Stimulated activated CD8-positive, alpha-beta memory T cell treated with anti-CD3 and anti-CD28 coated beads, Interleukin-7, amount 100 ng/mL, for 4 hours (primary cell): ENCODE results near the gene DROSHA.
"Not testable (repeated sequence)": the region's sequence is repeated elsewhere in the genome, so short reads cannot be mapped to it uniquely, and the experiment has no call there.

ENCODE experiments used
- DNase-seq, 2 donors: peaks; one replicate each; pipeline ENCODE4 v3.0.0-alpha.2; 2020; ENCODE audit warnings: low read depth in 2 of 2

Gene DROSHA

DNA sequence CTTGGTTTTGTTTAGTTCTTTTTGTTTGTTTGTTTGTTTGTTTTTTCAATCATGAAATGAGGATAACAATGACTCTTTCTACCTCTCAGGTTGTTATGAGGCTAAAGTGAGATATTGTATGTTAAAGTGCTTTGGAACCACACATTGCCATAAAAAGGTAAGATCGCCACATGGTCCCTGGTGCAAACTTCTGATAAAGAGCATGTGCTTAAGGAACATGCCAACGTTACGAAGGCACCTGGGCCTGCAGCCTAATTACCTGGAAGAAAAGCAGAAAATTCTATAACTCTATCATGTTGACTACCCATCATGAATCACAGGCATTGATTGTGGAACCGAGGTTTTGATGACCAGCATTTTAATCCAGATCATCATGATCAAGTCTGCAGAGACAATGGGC, 151.8 kb downstream of the DROSHA start:
- no peak for DNase-seq

DNA sequence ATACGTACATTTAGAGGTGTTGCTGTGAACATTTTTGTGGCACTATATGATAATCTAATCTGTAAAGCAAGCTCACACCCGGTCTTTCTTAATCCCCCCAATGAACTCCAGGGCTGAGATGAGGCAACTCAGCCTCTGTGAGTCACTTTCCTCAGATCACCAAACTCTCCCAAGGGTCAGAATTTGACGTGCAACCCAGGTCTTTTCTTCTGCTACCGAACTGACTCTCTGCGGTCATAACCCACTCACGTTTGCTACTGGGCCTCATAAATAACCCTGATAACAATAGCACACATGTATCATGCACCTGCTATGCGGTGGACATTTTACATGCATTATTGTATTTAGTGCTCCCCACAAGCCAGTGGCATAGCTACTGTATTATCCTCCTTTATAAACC, 153.1 kb downstream of the DROSHA start:
- DNase-seq, result no peak

DNA sequence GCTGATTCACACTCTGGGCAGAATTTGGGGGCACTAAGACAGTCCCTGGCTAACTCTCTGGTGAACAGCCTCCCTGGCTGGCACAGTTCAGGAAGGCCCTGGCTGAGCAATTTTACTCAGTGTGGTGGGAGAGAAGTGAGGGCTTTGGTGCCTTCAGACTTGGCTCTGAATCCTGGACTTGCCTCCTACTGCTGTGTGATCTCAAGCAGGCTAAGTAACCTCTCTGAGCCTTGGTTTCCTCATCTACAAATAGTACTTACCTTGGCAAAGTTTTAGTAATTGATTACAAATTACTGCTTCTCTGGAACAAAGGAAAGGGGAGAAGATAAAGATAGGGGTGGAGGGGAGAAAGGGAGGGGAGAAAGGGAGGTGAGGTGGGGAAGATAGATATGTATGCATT, 153.8 kb downstream of the DROSHA start:
- no peak for DNase-seq

GRCh38 chr5:31377274-31377946, 154.5 kb downstream of the DROSHA start:
- DNase-seq, result no peak

DNA sequence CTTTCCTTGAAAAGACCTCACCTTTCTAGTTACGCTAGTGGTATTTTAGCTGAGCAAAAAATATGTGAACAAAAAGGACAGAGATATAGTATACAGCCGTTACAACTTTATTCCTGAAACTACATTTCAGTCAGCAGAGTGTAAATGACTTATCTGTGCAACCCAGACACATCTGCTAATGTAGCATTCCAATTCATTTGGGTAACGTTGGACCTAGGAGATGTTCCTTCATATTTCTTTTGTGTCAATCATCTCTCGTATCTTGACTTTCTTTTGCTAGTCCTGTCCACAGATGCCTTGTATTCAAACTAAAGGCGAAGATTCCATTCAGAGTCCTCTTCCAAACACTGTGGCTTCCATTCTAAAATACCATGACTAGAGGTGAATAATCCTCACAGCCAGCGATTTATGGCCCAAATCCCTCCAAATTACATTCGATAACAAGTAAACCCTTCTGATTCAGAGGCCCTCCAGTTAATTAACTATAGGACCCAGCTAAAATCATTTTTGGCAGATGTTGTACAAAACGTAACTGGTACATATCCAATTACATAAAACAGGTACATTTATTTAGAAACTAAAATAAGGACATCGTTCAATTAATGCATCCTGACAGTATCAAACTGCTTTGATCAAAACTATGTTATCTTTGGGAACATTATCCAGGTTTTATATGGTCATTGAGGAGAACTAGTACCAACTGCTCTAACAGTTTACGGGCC, 155.7 kb downstream of the DROSHA start:
- DNase-seq, result no peak

DNA sequence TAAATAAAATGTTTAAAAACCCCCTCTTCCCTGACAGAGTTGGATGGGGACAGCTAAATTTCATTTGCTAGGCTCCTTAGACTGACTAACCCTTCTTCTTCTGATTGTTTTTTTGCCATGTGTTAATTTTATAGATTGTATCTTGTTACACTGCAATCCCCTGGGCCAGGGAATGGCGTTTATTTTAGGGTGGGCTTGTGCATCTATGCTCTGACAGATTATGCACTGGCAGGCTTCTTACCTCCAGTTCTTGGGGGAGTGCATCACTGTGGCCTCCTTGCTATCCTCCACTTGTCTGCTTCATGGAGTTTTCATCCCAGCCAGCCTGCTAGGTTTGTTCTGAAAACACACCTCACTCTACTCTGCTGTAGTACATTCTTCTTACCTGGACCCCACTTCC, 159.8 kb downstream of the DROSHA start:
- no peak for DNase-seq

- DNase-seq, result no peak
Observed at GRCh38 chr5:31366941-31367340, 165.0 kb downstream of the DROSHA start.

- no peak for DNase-seq
Observed at GRCh38 chr5:31365776-31366175, 166.1 kb downstream of the DROSHA start.

GRCh38 chr5:31364881-31365636, 166.8 kb downstream of the DROSHA start:
- no peak for DNase-seq

GRCh38 chr5:31362931-31363568, 168.8 kb downstream of the DROSHA start:
- no peak for DNase-seq

GRCh38 chr5:31362529-31362900, 169.4 kb downstream of the DROSHA start:
- DNase-seq, result no peak

DNA sequence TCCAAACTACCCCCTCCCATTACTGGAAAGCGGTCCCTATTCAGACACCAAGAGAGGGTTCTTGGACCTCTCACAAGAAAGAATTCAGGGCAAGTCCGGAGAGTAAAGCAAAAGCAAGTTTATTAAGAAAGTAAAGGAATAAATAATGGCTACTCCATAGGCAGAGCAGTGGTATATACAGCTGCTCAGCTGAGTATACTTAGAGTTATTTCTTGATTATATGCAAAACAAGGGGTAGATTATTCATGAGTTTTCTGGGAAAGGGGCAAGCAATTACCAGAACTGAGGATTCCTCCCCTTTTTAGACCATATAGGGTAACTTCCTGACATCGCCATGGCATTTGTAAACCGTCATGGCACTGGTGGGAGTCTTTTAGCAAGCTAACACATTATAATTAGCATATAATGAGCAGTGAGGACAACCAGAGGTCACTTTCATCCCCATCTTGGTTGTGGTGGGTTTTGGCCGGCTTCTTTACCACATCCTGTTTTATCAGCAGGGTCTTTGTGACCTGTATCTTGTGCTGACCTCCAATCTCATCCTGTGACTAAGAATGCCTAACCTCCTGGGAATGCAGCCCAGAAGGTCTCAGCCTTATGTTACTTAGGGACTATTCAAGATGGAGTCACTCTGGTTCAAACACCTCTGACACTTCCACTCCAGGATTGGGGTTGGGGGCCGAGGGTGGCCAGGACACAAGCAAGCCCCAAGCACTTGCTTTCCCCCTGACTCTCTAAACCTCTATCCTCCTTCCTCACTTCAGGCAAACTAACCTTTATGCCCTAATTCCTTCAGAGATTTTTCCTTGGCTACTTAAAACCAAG, 170.0 kb downstream of the DROSHA start:
- not testable (repeated sequence) for DNase-seq

GRCh38 chr5:31361234-31361633, 170.7 kb downstream of the DROSHA start:
- no peak for DNase-seq

GRCh38 chr5:31359839-31360238, 172.1 kb downstream of the DROSHA start:
- no peak for DNase-seq

DNA sequence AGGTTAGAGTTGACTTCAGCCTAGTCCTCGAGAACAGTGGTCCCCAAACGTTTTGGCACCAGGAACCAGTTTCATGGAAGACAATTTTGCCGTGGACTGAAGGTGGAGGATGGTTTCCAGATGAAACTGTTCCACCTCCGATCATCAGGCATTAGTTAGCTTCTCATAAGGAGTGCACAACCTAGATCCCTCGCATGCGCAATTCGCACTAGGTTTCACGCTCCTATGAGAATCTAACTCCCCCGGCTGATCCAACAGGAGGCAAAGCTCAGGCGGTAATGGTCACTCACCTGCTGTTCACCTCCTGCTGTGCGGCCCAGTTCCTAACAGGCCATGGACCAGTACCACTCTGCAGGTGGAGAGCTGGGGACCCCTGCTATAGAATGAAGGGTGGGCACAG, 174.9 kb downstream of the DROSHA start:
- DNase-seq, result no peak

- DNase-seq, result no peak
Observed at GRCh38 chr5:31355337-31355736, 176.6 kb downstream of the DROSHA start.
